ENCODE measurements around the gene THAP12. TPM values are rescaled to one million over a fixed set of nuclear protein-coding genes. Genes with fewer than 3 reads are reported as not detected.

Gene THAP12
- polyA plus RNA-seq, 2 of the 4 experiments (the other 2 are of a cell fraction), result 34.6 to 82.4 TPM

DNA sequence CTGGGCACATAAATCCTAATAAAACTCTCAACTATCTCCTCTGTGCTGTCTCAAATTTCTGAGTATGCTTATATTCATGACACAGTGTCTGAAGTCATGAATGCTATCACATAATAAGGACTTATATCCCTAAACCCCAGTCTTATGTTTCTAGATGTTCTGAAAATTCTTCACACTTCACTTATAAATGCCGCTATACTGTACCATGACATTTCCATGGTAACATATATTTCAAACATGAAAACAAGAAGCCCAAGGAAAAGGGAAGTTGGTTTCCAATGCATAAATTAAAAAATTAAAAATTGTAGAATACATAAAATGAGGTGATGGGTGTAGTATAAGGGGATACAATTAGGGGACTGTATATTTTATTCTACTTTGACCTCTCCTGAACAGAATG, 11.9 kb upstream of the THAP12 start:
- no peak for ATAC-seq

DNA sequence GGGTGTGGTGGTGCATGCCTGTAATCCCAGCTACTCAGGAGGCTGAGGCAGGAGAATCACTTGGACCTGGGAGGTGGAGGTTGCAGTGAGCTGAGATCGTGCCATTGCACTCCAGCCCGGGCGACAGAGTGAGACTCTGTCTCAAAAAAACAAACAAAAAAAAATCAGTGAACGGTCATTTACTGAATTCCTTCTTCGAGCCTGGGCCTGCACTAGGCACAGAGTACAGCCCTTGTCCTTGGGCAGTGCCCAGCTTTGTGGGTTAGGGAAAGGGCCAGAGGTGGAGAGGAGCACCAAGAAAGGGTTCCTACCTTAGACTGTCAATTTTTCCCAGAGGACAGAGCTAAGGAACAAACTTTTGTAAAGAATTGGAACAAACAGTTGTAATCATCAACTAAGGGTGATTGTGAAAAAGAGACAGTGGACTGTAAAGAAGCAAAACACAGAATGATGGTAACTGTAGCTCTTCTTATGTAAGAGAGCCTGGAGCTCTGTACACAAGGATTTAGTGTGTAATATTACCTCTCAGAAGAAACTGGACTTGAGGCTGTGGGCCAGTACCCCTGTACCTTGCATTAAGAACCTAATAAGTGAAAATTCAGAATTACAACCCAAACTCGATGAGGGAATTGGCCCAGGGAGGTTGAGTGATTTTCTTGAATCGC, 11.0 kb upstream of the THAP12 start:
- Histone ChIP-seq H3K27ac (no peak overlapping the region), H3K4me3 (no peak overlapping the region), H3K4me2 (no peak overlapping the region), H3K9me3 (no peaks in the 10 kb centered on the region), H3K4me1 (no peaks in the 10 kb centered on the region)
- TF ChIP-seq FOXS1 (CRISPR knock-in tag; IDR thresholded peaks at IDR 0.05), result no peak
- no peak for TF ChIP-seq EP300 (IDR thresholded peaks at IDR 0.05)
- TF ChIP-seq, protein P1, sequence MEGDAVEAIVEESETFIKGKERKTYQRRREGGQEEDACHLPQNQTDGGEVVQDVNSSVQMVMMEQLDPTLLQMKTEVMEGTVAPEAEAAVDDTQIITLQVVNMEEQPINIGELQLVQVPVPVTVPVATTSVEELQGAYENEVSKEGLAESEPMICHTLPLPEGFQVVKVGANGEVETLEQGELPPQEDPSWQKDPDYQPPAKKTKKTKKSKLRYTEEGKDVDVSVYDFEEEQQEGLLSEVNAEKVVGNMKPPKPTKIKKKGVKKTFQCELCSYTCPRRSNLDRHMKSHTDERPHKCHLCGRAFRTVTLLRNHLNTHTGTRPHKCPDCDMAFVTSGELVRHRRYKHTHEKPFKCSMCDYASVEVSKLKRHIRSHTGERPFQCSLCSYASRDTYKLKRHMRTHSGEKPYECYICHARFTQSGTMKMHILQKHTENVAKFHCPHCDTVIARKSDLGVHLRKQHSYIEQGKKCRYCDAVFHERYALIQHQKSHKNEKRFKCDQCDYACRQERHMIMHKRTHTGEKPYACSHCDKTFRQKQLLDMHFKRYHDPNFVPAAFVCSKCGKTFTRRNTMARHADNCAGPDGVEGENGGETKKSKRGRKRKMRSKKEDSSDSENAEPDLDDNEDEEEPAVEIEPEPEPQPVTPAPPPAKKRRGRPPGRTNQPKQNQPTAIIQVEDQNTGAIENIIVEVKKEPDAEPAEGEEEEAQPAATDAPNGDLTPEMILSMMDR (IDR thresholded peaks at IDR 0.05), result no peak
- no peak for TF ChIP-seq RAD21 (conservative IDR thresholded peaks at IDR 0.05 in 1 of 2, IDR thresholded peaks at IDR 0.05 in 1 of 2)
- TF ChIP-seq EHMT2 (IDR thresholded peaks at IDR 0.05; ENCODE audit: low read depth), result no peak
- no peak for TF ChIP-seq NPAS2 (CRISPR knock-in tag; IDR thresholded peaks at IDR 0.05; ENCODE audit: borderline replicate concordance)
- TF ChIP-seq CBX8 (IDR thresholded peaks at IDR 0.05), result no peak
- TF ChIP-seq SREBF2 (IDR thresholded peaks at IDR 0.05), result no peak
- no peak for TF ChIP-seq TFCP2L1 (CRISPR knock-in tag; IDR thresholded peaks at IDR 0.05)
- TF ChIP-seq, protein P2, sequence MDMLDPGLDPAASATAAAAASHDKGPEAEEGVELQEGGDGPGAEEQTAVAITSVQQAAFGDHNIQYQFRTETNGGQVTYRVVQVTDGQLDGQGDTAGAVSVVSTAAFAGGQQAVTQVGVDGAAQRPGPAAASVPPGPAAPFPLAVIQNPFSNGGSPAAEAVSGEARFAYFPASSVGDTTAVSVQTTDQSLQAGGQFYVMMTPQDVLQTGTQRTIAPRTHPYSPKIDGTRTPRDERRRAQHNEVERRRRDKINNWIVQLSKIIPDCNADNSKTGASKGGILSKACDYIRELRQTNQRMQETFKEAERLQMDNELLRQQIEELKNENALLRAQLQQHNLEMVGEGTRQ (IDR thresholded peaks at IDR 0.05), result no peak
- no peak for TF ChIP-seq POLR2AphosphoS2 (conservative IDR thresholded peaks at IDR 0.05; ENCODE audit: low read length)
- TF ChIP-seq CHD4 (IDR thresholded peaks at IDR 0.05; ENCODE audit: borderline replicate concordance), result no peak
- no peak for TF ChIP-seq NFE2L2 (conservative IDR thresholded peaks at IDR 0.05; ENCODE audit: low read length)
- DNase-seq (ENCODE audit: low read depth in 1 of 2, low spot score in 1 of 2), result no peak
- 77% methylated on average over 7 of the region's 7 CpGs for WGBS (ENCODE audit: missing lambda C conversion rate)
- no peak for FAIRE-seq
- ChIA-PET POLR2A (no interaction called here), CTCF (interaction anchor here (1.6 kb wide), 1 partner anchor 28 kb away, joined by 4 read pairs; no protein-coding TSS in a partner anchor)
- no peak for ATAC-seq

More for the DNA sequence above, 11.9 kb upstream of the THAP12 start:
- Histone ChIP-seq H3K27ac (no peak overlapping the region), H3K9me3 (no peaks in the 10 kb centered on the region), H3K4me2 (no peak overlapping the region), H3K4me1 (no peaks in the 10 kb centered on the region), H3K4me3 (no peak overlapping the region)
- WGBS (ENCODE audit: missing lambda C conversion rate), result 95% methylated on average over 1 of the region's 1 CpG
- CTCF ChIA-PET, result no interaction called here
- TF ChIP-seq JUNB (IDR thresholded peaks at IDR 0.05) (no peak), HOXA7 (CRISPR knock-in tag; IDR thresholded peaks at IDR 0.05) (no peak), HEYL (CRISPR knock-in tag; IDR thresholded peaks at IDR 0.05) (no peak), CEBPB (IDR thresholded peaks at IDR 0.05) (no peak), BHLHE40 (IDR thresholded peaks at IDR 0.05; ENCODE audit: low read depth, low read length) (no peak), ZC3H11A (IDR thresholded peaks at IDR 0.05) (no peak), PHF8 (IDR thresholded peaks at IDR 0.05; ENCODE audit: borderline replicate concordance, low read depth) (no peak), JUN (IDR thresholded peaks at IDR 0.05) (no peak)
- TF ChIP-seq, protein P3, sequence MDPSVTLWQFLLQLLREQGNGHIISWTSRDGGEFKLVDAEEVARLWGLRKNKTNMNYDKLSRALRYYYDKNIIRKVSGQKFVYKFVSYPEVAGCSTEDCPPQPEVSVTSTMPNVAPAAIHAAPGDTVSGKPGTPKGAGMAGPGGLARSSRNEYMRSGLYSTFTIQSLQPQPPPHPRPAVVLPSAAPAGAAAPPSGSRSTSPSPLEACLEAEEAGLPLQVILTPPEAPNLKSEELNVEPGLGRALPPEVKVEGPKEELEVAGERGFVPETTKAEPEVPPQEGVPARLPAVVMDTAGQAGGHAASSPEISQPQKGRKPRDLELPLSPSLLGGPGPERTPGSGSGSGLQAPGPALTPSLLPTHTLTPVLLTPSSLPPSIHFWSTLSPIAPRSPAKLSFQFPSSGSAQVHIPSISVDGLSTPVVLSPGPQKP (IDR thresholded peaks at IDR 0.05; ENCODE audit: low read depth, low read length), result no peak
- FAIRE-seq (no peak), DNase-seq (ENCODE audit: low read depth in 1 of 2, low spot score in 1 of 2) (no peak)
- POLR2A ChIA-PET, result no interaction called here
